ENCODE measurements around the gene DNM3.

Gene DNM3

GRCh38 chr1:172388490-172388889, 547.2 kb downstream of the DNM3 start:
- Histone ChIP-seq H3K9me3 (ENCODE audit: insufficient read depth, low read depth, low read length) (no peaks in the 10 kb centered on the region), H3K27ac (ENCODE audit: low read length) (no peak overlapping the region), H3K4me3 (ENCODE audit: low read length) (no peak overlapping the region), H3K9ac (ENCODE audit: low read depth, low read length) (no peak overlapping the region), H3K4me1 (ENCODE audit: insufficient read depth, low read length) (peaks cover 23% of the 10 kb centered on the region), H3K36me3 (ENCODE audit: insufficient read depth, low read depth, low read length) (no peaks in the 10 kb centered on the region), H3K27me3 (ENCODE audit: insufficient read depth, low read length) (peaks cover 5% of the 10 kb centered on the region; the same call in 1 of the 2 replicates)

DNA sequence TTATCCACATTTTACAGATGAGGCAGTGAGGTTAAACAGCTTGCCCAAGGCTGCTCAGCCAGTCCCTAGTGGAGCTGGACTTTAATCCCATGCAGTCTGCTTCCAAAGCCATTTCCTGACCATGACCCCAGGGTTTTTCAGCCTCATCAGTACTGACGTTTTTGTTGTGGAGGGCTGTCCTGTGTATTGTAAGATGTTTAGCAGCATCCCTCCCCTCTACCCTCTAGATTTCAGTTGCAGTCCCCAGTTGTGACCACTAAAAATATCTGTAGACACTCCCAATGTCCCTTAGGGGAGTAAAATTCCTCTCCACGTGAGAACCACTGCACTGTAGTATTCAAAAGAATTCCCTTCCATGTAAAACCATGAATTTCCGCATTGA, 549.0 kb downstream of the DNM3 start:
- no peak overlapping the region for H3K27ac ChIP-seq (ENCODE audit: low read length)
- H3K27me3 ChIP-seq (ENCODE audit: insufficient read depth, low read length): peaks cover 5% of the 10 kb centered on the region; the same call in 1 of the 2 replicates
- no peaks in the 10 kb centered on the region for H3K36me3 ChIP-seq (ENCODE audit: insufficient read depth, low read depth, low read length)
- H3K4me1 ChIP-seq (ENCODE audit: insufficient read depth, low read length): peaks cover 14% of the 10 kb centered on the region; the same call in 1 of the 2 replicates
- H3K9me3 ChIP-seq (ENCODE audit: insufficient read depth, low read depth, low read length): no peaks in the 10 kb centered on the region
- no peak overlapping the region for H3K4me3 ChIP-seq (ENCODE audit: low read length)
- no peak overlapping the region for H3K9ac ChIP-seq (ENCODE audit: low read depth, low read length)

DNA sequence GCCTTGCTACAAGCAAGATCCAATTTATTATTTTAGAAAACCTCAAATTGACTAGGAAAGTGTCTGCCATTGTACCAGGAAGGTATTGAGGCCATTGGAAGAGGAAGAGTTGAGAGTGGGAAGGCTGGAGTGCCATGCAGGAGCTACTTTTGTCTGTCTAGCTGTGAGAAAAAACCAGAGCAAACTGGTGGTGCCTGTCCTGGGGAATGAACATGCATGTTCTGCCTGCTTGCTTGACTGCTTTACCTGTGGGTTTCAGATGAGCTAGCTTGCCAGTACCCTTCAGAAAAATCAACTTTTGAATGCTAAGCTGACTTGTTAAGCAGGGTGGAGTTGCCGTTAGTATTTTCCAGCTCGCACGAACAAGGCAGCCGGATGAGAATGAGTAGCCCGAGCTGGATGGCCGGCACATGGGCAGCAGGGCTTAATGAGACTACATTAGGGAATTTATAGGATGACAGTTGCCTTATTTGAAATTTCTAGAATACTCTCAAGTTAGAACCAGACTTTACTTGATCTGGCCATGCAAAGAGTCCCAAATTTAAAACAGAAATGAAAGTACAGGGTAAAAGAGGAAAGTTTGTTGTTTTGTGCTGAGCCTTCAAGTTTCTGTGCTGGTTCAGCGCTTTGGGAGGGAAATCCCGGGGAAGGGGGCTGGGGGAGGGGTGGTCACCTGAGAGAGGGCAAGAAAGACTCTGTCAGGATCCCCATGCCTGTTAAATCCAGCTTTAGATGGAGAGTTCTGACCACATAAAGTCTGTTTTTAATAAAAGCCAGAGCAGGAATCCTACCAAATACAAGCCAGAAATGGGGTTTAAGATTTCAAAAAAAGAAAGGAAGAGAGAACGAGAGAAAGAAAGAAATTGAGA, 549.6 kb downstream of the DNM3 start:
- no peaks in the 10 kb centered on the region for H3K36me3 ChIP-seq (ENCODE audit: insufficient read depth, low read depth, low read length)
- no peak overlapping the region for H3K27ac ChIP-seq (ENCODE audit: low read length)
- no peaks in the 10 kb centered on the region for H3K9me3 ChIP-seq (ENCODE audit: insufficient read depth, low read depth, low read length)
- H3K9ac ChIP-seq (ENCODE audit: low read depth, low read length): no peak overlapping the region
- peaks cover 18% of the 10 kb centered on the region; the same call in 1 of the 2 replicates for H3K4me1 ChIP-seq (ENCODE audit: insufficient read depth, low read length)
- no peak overlapping the region for H3K4me3 ChIP-seq (ENCODE audit: low read length)
- peaks cover 5% of the 10 kb centered on the region; the same call in 1 of the 2 replicates for H3K27me3 ChIP-seq (ENCODE audit: insufficient read depth, low read length)

- Histone ChIP-seq H3K36me3 (ENCODE audit: insufficient read depth, low read depth, low read length) (no peaks in the 10 kb centered on the region), H3K9ac (ENCODE audit: low read depth, low read length) (no peak overlapping the region), H3K9me3 (ENCODE audit: insufficient read depth, low read depth, low read length) (no peaks in the 10 kb centered on the region), H3K27me3 (ENCODE audit: insufficient read depth, low read length) (peaks cover 5% of the 10 kb centered on the region; the same call in 1 of the 2 replicates), H3K4me1 (ENCODE audit: insufficient read depth, low read length) (peaks cover 18% of the 10 kb centered on the region; the same call in 1 of the 2 replicates), H3K27ac (ENCODE audit: low read length) (no peak overlapping the region), H3K4me3 (ENCODE audit: low read length) (no peak overlapping the region)
Observed at GRCh38 chr1:172391976-172392375, 550.7 kb downstream of the DNM3 start.

- H3K27ac ChIP-seq (ENCODE audit: low read length): no peak overlapping the region
- peaks cover 5% of the 10 kb centered on the region; the same call in 1 of the 2 replicates for H3K27me3 ChIP-seq (ENCODE audit: insufficient read depth, low read length)
- H3K4me1 ChIP-seq (ENCODE audit: insufficient read depth, low read length): peaks cover 18% of the 10 kb centered on the region; the same call in 1 of the 2 replicates
- no peaks in the 10 kb centered on the region for H3K36me3 ChIP-seq (ENCODE audit: insufficient read depth, low read depth, low read length)
- no peak overlapping the region for H3K4me3 ChIP-seq (ENCODE audit: low read length)
- H3K9me3 ChIP-seq (ENCODE audit: insufficient read depth, low read depth, low read length): no peaks in the 10 kb centered on the region
- no peak overlapping the region for H3K9ac ChIP-seq (ENCODE audit: low read depth, low read length)
Observed at GRCh38 chr1:172393354-172393753, 552.1 kb downstream of the DNM3 start.

- Histone ChIP-seq H3K36me3 (ENCODE audit: insufficient read depth, low read depth, low read length) (no peaks in the 10 kb centered on the region), H3K9me3 (ENCODE audit: insufficient read depth, low read depth, low read length) (no peaks in the 10 kb centered on the region), H3K27ac (ENCODE audit: low read length) (no peak overlapping the region), H3K27me3 (ENCODE audit: insufficient read depth, low read length) (peaks cover 5% of the 10 kb centered on the region; the same call in 1 of the 2 replicates), H3K4me1 (ENCODE audit: insufficient read depth, low read length) (peaks cover 18% of the 10 kb centered on the region; the same call in 1 of the 2 replicates), H3K9ac (ENCODE audit: low read depth, low read length) (no peak overlapping the region), H3K4me3 (ENCODE audit: low read length) (no peak overlapping the region)
Observed at GRCh38 chr1:172394141-172394751, 552.9 kb downstream of the DNM3 start.

DNA sequence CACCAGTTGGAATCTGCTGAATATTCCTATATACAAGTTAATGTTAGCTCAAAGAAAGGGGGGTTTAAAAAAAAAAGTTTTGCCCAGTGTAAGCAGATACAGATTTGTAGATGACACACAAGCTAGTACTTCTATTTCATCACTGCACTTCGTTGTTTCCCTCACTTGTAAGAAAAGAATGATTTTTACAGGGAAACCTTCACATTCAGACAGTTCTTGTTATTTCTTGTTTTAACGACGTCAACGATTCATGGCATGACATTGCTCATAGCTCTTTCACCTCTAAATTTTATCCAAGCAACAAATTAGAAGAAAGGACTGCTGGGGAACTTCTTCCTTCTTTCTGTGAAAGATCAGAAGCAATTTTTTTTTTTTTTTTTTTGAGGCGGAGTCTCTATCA, 553.5 kb downstream of the DNM3 start:
- Histone ChIP-seq H3K27ac (ENCODE audit: low read length) (no peak overlapping the region), H3K9me3 (ENCODE audit: insufficient read depth, low read depth, low read length) (no peaks in the 10 kb centered on the region), H3K4me3 (ENCODE audit: low read length) (no peak overlapping the region), H3K9ac (ENCODE audit: low read depth, low read length) (no peak overlapping the region), H3K4me1 (ENCODE audit: insufficient read depth, low read length) (peaks cover 20% of the 10 kb centered on the region; the same call in 1 of the 2 replicates), H3K27me3 (ENCODE audit: insufficient read depth, low read length) (peaks cover 5% of the 10 kb centered on the region; the same call in 1 of the 2 replicates), H3K36me3 (ENCODE audit: insufficient read depth, low read depth, low read length) (no peaks in the 10 kb centered on the region)

- peaks cover 3% of the 10 kb centered on the region; the same call in 1 of the 2 replicates for H3K27me3 ChIP-seq (ENCODE audit: insufficient read depth, low read length)
- H3K36me3 ChIP-seq (ENCODE audit: insufficient read depth, low read depth, low read length): no peaks in the 10 kb centered on the region
- no peak overlapping the region for H3K4me3 ChIP-seq (ENCODE audit: low read length)
- no peak overlapping the region for H3K9ac ChIP-seq (ENCODE audit: low read depth, low read length)
- no peaks in the 10 kb centered on the region for H3K9me3 ChIP-seq (ENCODE audit: insufficient read depth, low read depth, low read length)
- peaks cover 22% of the 10 kb centered on the region for H3K4me1 ChIP-seq (ENCODE audit: insufficient read depth, low read length)
- no peak overlapping the region for H3K27ac ChIP-seq (ENCODE audit: low read length)
Observed at GRCh38 chr1:172395576-172395975, 554.3 kb downstream of the DNM3 start.

DNA sequence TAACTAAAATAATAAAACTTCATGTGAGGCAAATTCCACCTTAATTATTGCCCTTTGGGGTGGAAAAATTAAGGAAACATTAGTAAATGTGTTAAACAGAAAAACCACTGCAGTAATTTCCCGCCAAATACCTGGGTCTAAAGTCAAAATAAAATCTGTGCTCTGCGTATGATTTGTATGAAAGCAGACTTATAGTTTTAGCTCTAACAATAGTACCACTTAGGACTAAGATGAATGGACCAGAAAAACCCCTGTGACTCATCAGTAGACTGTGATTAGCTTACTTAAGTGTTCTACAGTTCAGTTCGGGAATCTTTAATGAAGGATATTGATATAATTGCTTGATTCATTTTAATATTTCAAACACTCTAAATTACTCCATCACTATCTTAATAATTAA, 555.9 kb downstream of the DNM3 start:
- Histone ChIP-seq H3K9ac (ENCODE audit: low read depth, low read length) (no peak overlapping the region), H3K36me3 (ENCODE audit: insufficient read depth, low read depth, low read length) (no peaks in the 10 kb centered on the region), H3K27ac (ENCODE audit: low read length) (no peak overlapping the region), H3K9me3 (ENCODE audit: insufficient read depth, low read depth, low read length) (no peaks in the 10 kb centered on the region), H3K4me1 (ENCODE audit: insufficient read depth, low read length) (peaks cover 14% of the 10 kb centered on the region), H3K27me3 (ENCODE audit: insufficient read depth, low read length) (no peaks in the 10 kb centered on the region), H3K4me3 (ENCODE audit: low read length) (no peak overlapping the region)

GRCh38 chr1:172397633-172398032, 556.3 kb downstream of the DNM3 start:
- no peak overlapping the region for H3K4me3 ChIP-seq (ENCODE audit: low read length)
- no peaks in the 10 kb centered on the region for H3K9me3 ChIP-seq (ENCODE audit: insufficient read depth, low read depth, low read length)
- no peak overlapping the region for H3K9ac ChIP-seq (ENCODE audit: low read depth, low read length)
- H3K4me1 ChIP-seq (ENCODE audit: insufficient read depth, low read length): peaks cover 14% of the 10 kb centered on the region
- H3K36me3 ChIP-seq (ENCODE audit: insufficient read depth, low read depth, low read length): no peaks in the 10 kb centered on the region
- H3K27ac ChIP-seq (ENCODE audit: low read length): no peak overlapping the region
- no peaks in the 10 kb centered on the region for H3K27me3 ChIP-seq (ENCODE audit: insufficient read depth, low read length)

- Histone ChIP-seq H3K9ac (ENCODE audit: low read depth, low read length) (no peak overlapping the region), H3K36me3 (ENCODE audit: insufficient read depth, low read depth, low read length) (no peaks in the 10 kb centered on the region), H3K9me3 (ENCODE audit: insufficient read depth, low read depth, low read length) (no peaks in the 10 kb centered on the region), H3K4me3 (ENCODE audit: low read length) (no peak overlapping the region), H3K27ac (ENCODE audit: low read length) (no peak overlapping the region), H3K4me1 (ENCODE audit: insufficient read depth, low read length) (peaks cover 14% of the 10 kb centered on the region), H3K27me3 (ENCODE audit: insufficient read depth, low read length) (no peaks in the 10 kb centered on the region)
Observed at GRCh38 chr1:172398193-172398592, 556.9 kb downstream of the DNM3 start.

Data from iPS-20b (cell line).